Fibroblast of lung (primary cell): ENCODE measurements around the gene URB1. TPM values are rescaled to one million over a fixed set of nuclear protein-coding genes. Genes with fewer than 3 reads are reported as not detected.

Experiments used
- DNase-seq, 2 donors: peaks; one replicate each; pipeline versions ENCODE4 v3.0.0 to v3.0.0-alpha.2; 2010; ENCODE audit warnings: low read depth in 2 of 2
- H2AFZ ChIP-seq: 2 replicates; pipeline ENCODE4 v1.5.1; 2012; ENCODE audit warnings: low read length, control low read depth, inconsistent platforms
- H3K27ac ChIP-seq: 2 replicates; pipeline ENCODE4 v1.5.1; 2011; ENCODE audit warnings: low read length, control low read depth; ENCODE audit not compliant: insufficient read depth
- H3K27me3 ChIP-seq: 2 replicates; pipeline ENCODE4 v1.5.1; 2011; ENCODE audit warnings: mild to moderate bottlenecking, low read length; ENCODE audit not compliant: control insufficient read depth, insufficient read depth
- H3K36me3 ChIP-seq: 2 replicates; pipeline ENCODE4 v1.5.1; 2011; ENCODE audit warnings: low read length; ENCODE audit not compliant: control insufficient read depth, insufficient read depth
- H3K4me1 ChIP-seq: 2 replicates; pipeline ENCODE4 v1.5.1; 2011; ENCODE audit warnings: low read length; ENCODE audit not compliant: control insufficient read depth, insufficient read depth; ENCODE audit errors: extremely low read depth
- H3K4me2 ChIP-seq: 2 replicates; pipeline ENCODE4 v1.5.1; 2011; ENCODE audit warnings: low read length, control low read depth; ENCODE audit not compliant: insufficient read depth; ENCODE audit errors: extremely low read depth
- H3K4me3 ChIP-seq, 4 experiments: fragments of 200-600 bp in 1 of 4; sonication (generic) in 1 of 4; replicated peaks in 1 of 4; 2 replicates each; pipeline ENCODE4 v1.5.1; 2011 to 2016; ENCODE audit warnings: low read length in 4 of 4, low read depth in 3 of 4, mild to moderate bottlenecking in 3 of 4, control low read depth in 2 of 4, inconsistent platforms in 1 of 4, mixed read lengths in 1 of 4; ENCODE audit not compliant: insufficient read depth in 1 of 4; ENCODE audit errors: control extremely low read depth in 1 of 4
- H3K79me2 ChIP-seq: 2 replicates; pipeline ENCODE4 v1.5.1; 2012; ENCODE audit warnings: mild to moderate bottlenecking, low read length, inconsistent platforms; ENCODE audit not compliant: control insufficient read depth, insufficient read depth
- H3K9ac ChIP-seq: 2 replicates; pipeline ENCODE4 v1.5.1; 2011; ENCODE audit warnings: mild to moderate bottlenecking, low read length, control low read depth; ENCODE audit not compliant: insufficient read depth
- H3K9me3 ChIP-seq: 2 replicates; pipeline ENCODE4 v1.5.1; 2012; ENCODE audit warnings: low read depth, low read length; ENCODE audit not compliant: control insufficient read depth, insufficient read depth
- H4K20me1 ChIP-seq: 2 replicates; pipeline ENCODE4 v1.5.1; 2011; ENCODE audit warnings: low read length; ENCODE audit not compliant: control insufficient read depth, insufficient read depth; ENCODE audit errors: extremely low read depth
- EZH2 ChIP-seq: IDR thresholded peaks from 2 replicates; pipeline ENCODE4 v1.5.1; 2012; ENCODE audit warnings: low read length, control low read depth, mild to moderate bottlenecking; ENCODE audit errors: missing control alignments
- polyA plus RNA-seq, 2 donors: library from polyadenylated mRNA; depleted of rRNA in 1 of 2; stranded (reverse) in 1 of 2; unstranded in 1 of 2; fragments of >200 nt; gene quantifications; 2 replicates each; pipeline ENCODE4 v1.2.1, GENCODE V29; 2011 to 2012; ENCODE audit warnings: missing spikeins in 1 of 2
- total RNA-seq: library from RNA; depleted of rRNA; stranded (reverse); fragments of >200 nt; gene quantifications from 2 replicates; pipeline ENCODE4 v1.2.1, GENCODE V29; 2014
- TF ChIP-seq, protein P1 (sequence below), 2 donors: IDR thresholded peaks in 1 of 2; conservative IDR thresholded peaks in 1 of 2; 1 replicate in 1 of 2; 2 replicates in 1 of 2; pipeline ENCODE4 v1.5.1; 2011 to 2012; ENCODE audit warnings: low read length in 2 of 2, control low read depth in 1 of 2, inconsistent platforms in 1 of 2, low read depth in 1 of 2, mild to moderate bottlenecking in 1 of 2

The URB1 gene
- total and polyA plus RNA-seq, 2 donors (not counting 1 experiment from before 2014, with no cell fraction given): 4.3 to 17.7 TPM

- Histone ChIP-seq H3K4me2 (peak overlapping the region; percentile 30), H3K4me3 (peak overlapping the region in 2 of 4 experiments; percentile 58 to 83), H3K9me3 (no peaks in the 10 kb centered on the region), H2AFZ (no peak overlapping the region), H3K27me3 (no peaks in the 10 kb centered on the region), H3K4me1 (no peaks in the 10 kb centered on the region), H3K27ac (no peak overlapping the region), H3K79me2 (no peaks in the 10 kb centered on the region), H3K36me3 (no peaks in the 10 kb centered on the region), H3K9ac (no peak overlapping the region), H4K20me1 (no peaks in the 10 kb centered on the region)
- peak; percentile 62 to 67 for DNase-seq
- TF ChIP-seq, protein P1, sequence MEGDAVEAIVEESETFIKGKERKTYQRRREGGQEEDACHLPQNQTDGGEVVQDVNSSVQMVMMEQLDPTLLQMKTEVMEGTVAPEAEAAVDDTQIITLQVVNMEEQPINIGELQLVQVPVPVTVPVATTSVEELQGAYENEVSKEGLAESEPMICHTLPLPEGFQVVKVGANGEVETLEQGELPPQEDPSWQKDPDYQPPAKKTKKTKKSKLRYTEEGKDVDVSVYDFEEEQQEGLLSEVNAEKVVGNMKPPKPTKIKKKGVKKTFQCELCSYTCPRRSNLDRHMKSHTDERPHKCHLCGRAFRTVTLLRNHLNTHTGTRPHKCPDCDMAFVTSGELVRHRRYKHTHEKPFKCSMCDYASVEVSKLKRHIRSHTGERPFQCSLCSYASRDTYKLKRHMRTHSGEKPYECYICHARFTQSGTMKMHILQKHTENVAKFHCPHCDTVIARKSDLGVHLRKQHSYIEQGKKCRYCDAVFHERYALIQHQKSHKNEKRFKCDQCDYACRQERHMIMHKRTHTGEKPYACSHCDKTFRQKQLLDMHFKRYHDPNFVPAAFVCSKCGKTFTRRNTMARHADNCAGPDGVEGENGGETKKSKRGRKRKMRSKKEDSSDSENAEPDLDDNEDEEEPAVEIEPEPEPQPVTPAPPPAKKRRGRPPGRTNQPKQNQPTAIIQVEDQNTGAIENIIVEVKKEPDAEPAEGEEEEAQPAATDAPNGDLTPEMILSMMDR (conservative IDR thresholded peaks at IDR 0.05 in 1 of 2, IDR thresholded peaks at IDR 0.05 in 1 of 2; ENCODE audit: low read depth in 1 of 2, low read length in 2 of 2): no peak
- no peak for TF ChIP-seq EZH2
These were observed 21.1 kb upstream of the URB1 start for GRCh38 chr21:32413697-32414578.

- TF ChIP-seq, protein P1 (conservative IDR thresholded peaks at IDR 0.05 in 1 of 2, IDR thresholded peaks at IDR 0.05 in 1 of 2; ENCODE audit: low read depth in 1 of 2, low read length in 2 of 2): peak in 1 of 2 donors; percentile 2
- no peak for TF ChIP-seq EZH2
- Histone ChIP-seq H3K79me2 (no peaks in the 10 kb centered on the region), H3K9ac (peak overlapping the region; percentile 83), H2AFZ (peak overlapping the region; percentile 8), H4K20me1 (no peaks in the 10 kb centered on the region), H3K4me3 (peak overlapping the region; percentile 24 to 83 (median 67)), H3K4me1 (no peaks in the 10 kb centered on the region), H3K9me3 (no peaks in the 10 kb centered on the region), H3K4me2 (peak overlapping the region; percentile 61), H3K27me3 (no peaks in the 10 kb centered on the region), H3K27ac (peak overlapping the region; percentile 87), H3K36me3 (no peaks in the 10 kb centered on the region)
- peak in 1 of 2 donors; percentile 33 for DNase-seq
These were observed 20.2 kb upstream of the URB1 start for GRCh38 chr21:32413015-32413504.

- DNase-seq: peak; percentile 32 to 63
- Histone ChIP-seq H3K79me2 (no peaks in the 10 kb centered on the region), H3K4me2 (peak within 1 kb of the TSS; percentile 98), H4K20me1 (no peaks in the 10 kb centered on the region), H3K27ac (peak within 1 kb of the TSS; percentile 87), H2AFZ (peak within 1 kb of the TSS; percentile 75), H3K4me1 (no peaks in the 10 kb centered on the region), H3K4me3 (peak within 1 kb of the TSS; percentile 69 to 83 (median 76)), H3K9ac (peak within 1 kb of the TSS; percentile 83), H3K27me3 (no peaks in the 10 kb centered on the region), H3K36me3 (no peaks in the 10 kb centered on the region), H3K9me3 (no peaks in the 10 kb centered on the region)
- TF ChIP-seq EZH2: no peak
- TF ChIP-seq, protein P1 (conservative IDR thresholded peaks at IDR 0.05 in 1 of 2, IDR thresholded peaks at IDR 0.05 in 1 of 2; ENCODE audit: low read depth in 1 of 2, low read length in 2 of 2): no peak
These were observed 19.6 kb upstream of the URB1 start, which contains the start of gene EVA1C for GRCh38 chr21:32412162-32413014. Gene EVA1C (plus strand): TSS chr21:32412706. CDS start chr21:32412854, 148 bp downstream.
